Measurements from ENCODE around the gene SERP2.

DNA sequence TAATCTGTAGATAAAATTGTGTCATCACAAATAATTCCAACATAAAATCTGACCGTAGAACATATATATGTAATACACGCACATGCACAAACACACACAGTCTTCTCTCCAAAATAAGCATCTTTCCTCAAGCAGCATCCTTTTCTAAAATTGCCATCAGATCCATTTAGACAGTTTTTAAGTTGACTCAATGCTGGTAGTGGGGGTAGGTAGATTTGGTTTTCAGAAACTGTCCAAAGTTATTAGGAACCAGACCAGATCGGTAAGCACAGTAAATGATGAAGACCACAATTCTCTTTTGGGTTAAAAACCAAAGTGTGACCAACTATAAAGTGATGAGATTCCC is 64.6 kb downstream of the SERP2 start:
- TF ChIP-seq YY1 (IDR thresholded peaks at IDR 0.05; ENCODE audit: insufficient read depth, insufficient read length) (no peak), SUZ12 (IDR thresholded peaks at IDR 0.05; ENCODE audit: extremely low read depth, insufficient read depth, insufficient read length) (no peak), ZNF274 (IDR thresholded peaks at IDR 0.05; ENCODE audit: low read depth, low read length) (no peak)

All from NT2/D1 (cell line).